ENCODE data around the gene XXYLT1. TPM values are rescaled to one million over a fixed set of nuclear protein-coding genes. Genes with fewer than 3 reads are reported as not detected.

XXYLT1 gene
- total RNA-seq, 1 donor from 2014 or later, result 16.4 TPM

DNA sequence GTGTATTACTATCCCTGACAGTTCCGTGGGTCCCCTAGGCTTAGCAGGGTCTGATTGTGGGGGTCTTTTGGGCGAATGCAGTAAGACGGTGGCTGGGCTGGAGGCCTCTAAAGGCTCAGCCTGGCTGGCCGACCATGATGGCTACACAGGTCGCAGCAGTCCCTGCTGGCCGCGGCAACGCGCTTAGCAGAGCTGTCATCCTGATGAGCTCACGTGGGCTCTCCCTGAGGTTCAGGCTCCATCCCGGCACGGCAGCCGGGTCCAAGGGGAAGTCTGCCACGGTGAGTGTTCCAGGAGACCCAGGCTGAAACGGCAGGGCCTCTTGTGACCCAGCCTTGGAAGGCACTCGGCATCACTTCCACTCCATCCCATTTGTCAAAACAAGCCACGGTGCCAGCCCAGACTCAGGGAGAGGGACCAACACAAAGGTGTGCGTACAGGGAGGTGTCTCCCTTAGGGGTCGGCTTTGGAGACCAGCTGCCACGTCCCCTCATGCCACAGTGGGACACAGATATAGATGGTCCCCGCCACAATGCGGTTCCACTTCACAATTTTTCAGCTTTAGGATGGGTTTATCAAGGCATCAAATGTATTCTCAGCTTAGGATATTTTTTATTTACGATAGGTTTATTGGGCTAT is 101.8 kb downstream of the XXYLT1 start:
- Histone ChIP-seq H2AFZ (replicated peaks) (no peak overlapping the region), H3K4me1 (peaks cover 13% of the 10 kb centered on the region), H3K9ac (no peak overlapping the region), H3K36me3 (no peaks in the 10 kb centered on the region), H3K27me3 (no peaks in the 10 kb centered on the region), H4K20me1 (ENCODE audit: low read depth) (no peaks in the 10 kb centered on the region), H3K4me3 (no peak overlapping the region), H3K27ac (no peak overlapping the region), H3K9me3 (ENCODE audit: low read depth) (no peaks in the 10 kb centered on the region), H3K79me2 (ENCODE audit: low read depth) (no peaks in the 10 kb centered on the region), H3F3A (ENCODE audit: low read depth) (no peaks in the 10 kb centered on the region), H3K4me2 (no peak overlapping the region)
- TF ChIP-seq, protein P1, sequence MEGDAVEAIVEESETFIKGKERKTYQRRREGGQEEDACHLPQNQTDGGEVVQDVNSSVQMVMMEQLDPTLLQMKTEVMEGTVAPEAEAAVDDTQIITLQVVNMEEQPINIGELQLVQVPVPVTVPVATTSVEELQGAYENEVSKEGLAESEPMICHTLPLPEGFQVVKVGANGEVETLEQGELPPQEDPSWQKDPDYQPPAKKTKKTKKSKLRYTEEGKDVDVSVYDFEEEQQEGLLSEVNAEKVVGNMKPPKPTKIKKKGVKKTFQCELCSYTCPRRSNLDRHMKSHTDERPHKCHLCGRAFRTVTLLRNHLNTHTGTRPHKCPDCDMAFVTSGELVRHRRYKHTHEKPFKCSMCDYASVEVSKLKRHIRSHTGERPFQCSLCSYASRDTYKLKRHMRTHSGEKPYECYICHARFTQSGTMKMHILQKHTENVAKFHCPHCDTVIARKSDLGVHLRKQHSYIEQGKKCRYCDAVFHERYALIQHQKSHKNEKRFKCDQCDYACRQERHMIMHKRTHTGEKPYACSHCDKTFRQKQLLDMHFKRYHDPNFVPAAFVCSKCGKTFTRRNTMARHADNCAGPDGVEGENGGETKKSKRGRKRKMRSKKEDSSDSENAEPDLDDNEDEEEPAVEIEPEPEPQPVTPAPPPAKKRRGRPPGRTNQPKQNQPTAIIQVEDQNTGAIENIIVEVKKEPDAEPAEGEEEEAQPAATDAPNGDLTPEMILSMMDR (IDR thresholded peaks at IDR 0.05), result no peak
- no peak for TF ChIP-seq EZH2phosphoT487 (IDR thresholded peaks at IDR 0.05)
- no peak for TF ChIP-seq EZH2 (IDR thresholded peaks at IDR 0.05)
- H3K4me1 Mint-ChIP-seq, result peaks cover 27% of the 10 kb centered on the region
- no peak overlapping the region for H3K4me3 Mint-ChIP-seq
- no peak for DNase-seq (ENCODE audit: low spot score)
- no peak overlapping the region for H3K27ac Mint-ChIP-seq
- H3K9me3 Mint-ChIP-seq, result no peaks in the 10 kb centered on the region
- H3K27me3 Mint-ChIP-seq (ENCODE audit: insufficient read depth, low read depth), result peaks cover 4% of the 10 kb centered on the region
- peaks cover 1% of the 10 kb centered on the region for H3K36me3 Mint-ChIP-seq

GRCh38 chr3:195168009-195168762 is 102.8 kb downstream of the XXYLT1 start:
- DNase-seq (ENCODE audit: low spot score), result no peak
- no peaks in the 10 kb centered on the region for H3K27me3 Mint-ChIP-seq (ENCODE audit: insufficient read depth, low read depth)
- H3K9me3 Mint-ChIP-seq, result no peaks in the 10 kb centered on the region
- H3F3A ChIP-seq (ENCODE audit: low read depth), result no peaks in the 10 kb centered on the region
- no peak overlapping the region for H3K4me3 ChIP-seq
- peaks cover 4% of the 10 kb centered on the region for H3K4me1 ChIP-seq
- peaks cover 18% of the 10 kb centered on the region for H3K4me1 Mint-ChIP-seq
- H3K36me3 Mint-ChIP-seq, result peaks cover 1% of the 10 kb centered on the region
- no peak overlapping the region for H3K4me2 ChIP-seq
- H3K9ac ChIP-seq, result no peak overlapping the region
- no peak overlapping the region for H3K27ac ChIP-seq
- H3K27me3 ChIP-seq, result no peaks in the 10 kb centered on the region
- H2AFZ ChIP-seq (replicated peaks), result no peak overlapping the region
- no peaks in the 10 kb centered on the region for H4K20me1 ChIP-seq (ENCODE audit: low read depth)
- H3K9me3 ChIP-seq (ENCODE audit: low read depth), result no peaks in the 10 kb centered on the region
- H3K4me3 Mint-ChIP-seq, result no peak overlapping the region
- H3K36me3 ChIP-seq, result no peaks in the 10 kb centered on the region
- TF ChIP-seq, protein P1 (IDR thresholded peaks at IDR 0.05), result no peak
- TF ChIP-seq EZH2 (IDR thresholded peaks at IDR 0.05) (no peak), EZH2phosphoT487 (IDR thresholded peaks at IDR 0.05) (no peak)
- H3K79me2 ChIP-seq (ENCODE audit: low read depth), result no peaks in the 10 kb centered on the region
- H3K27ac Mint-ChIP-seq, result no peak overlapping the region

GRCh38 chr3:195165790-195166189 is 105.2 kb downstream of the XXYLT1 start:
- Histone ChIP-seq H3K4me3 (no peak overlapping the region), H2AFZ (replicated peaks) (no peak overlapping the region), H4K20me1 (ENCODE audit: low read depth) (no peaks in the 10 kb centered on the region), H3K36me3 (no peaks in the 10 kb centered on the region), H3K79me2 (ENCODE audit: low read depth) (no peaks in the 10 kb centered on the region), H3K27me3 (no peaks in the 10 kb centered on the region), H3F3A (ENCODE audit: low read depth) (no peaks in the 10 kb centered on the region), H3K9ac (no peak overlapping the region), H3K27ac (no peak overlapping the region), H3K4me1 (no peaks in the 10 kb centered on the region), H3K9me3 (ENCODE audit: low read depth) (no peaks in the 10 kb centered on the region), H3K4me2 (no peak overlapping the region)
- H3K36me3 Mint-ChIP-seq, result peaks cover 1% of the 10 kb centered on the region
- no peak overlapping the region for H3K27ac Mint-ChIP-seq
- TF ChIP-seq EZH2 (IDR thresholded peaks at IDR 0.05), result no peak
- TF ChIP-seq, protein P1 (IDR thresholded peaks at IDR 0.05), result no peak
- no peak for TF ChIP-seq EZH2phosphoT487 (IDR thresholded peaks at IDR 0.05)
- no peak for DNase-seq (ENCODE audit: low spot score)
- H3K27me3 Mint-ChIP-seq (ENCODE audit: insufficient read depth, low read depth), result no peaks in the 10 kb centered on the region
- H3K4me1 Mint-ChIP-seq, result peaks cover 6% of the 10 kb centered on the region
- no peaks in the 10 kb centered on the region for H3K9me3 Mint-ChIP-seq
- H3K4me3 Mint-ChIP-seq, result no peak overlapping the region
